Muscle layer of duodenum (tissue), 2 donors: Measurements from ENCODE around the gene CACTIN.

Experiments
- H3K27ac ChIP-seq: one replicate; pipeline ENCODE4 v1.7.0; 2013; ENCODE audit warnings: mild to moderate bottlenecking, low read length
- H3K27me3 ChIP-seq: one replicate; pipeline ENCODE4 v1.7.0; 2013; ENCODE audit warnings: low read depth, mild to moderate bottlenecking, control low read depth, low read length
- H3K36me3 ChIP-seq, 2 donors: one replicate each; pipeline ENCODE4 v1.7.0; 2013; ENCODE audit warnings: low read length in 2 of 2, control low read depth in 1 of 2, mild to moderate bottlenecking in 1 of 2; ENCODE audit not compliant: insufficient read depth in 2 of 2, control insufficient read depth in 1 of 2
- H3K4me1 ChIP-seq, 2 donors: one replicate each; pipeline ENCODE4 v1.7.0; 2013; ENCODE audit warnings: low read length in 2 of 2, mild to moderate bottlenecking in 2 of 2, control low read depth in 1 of 2, moderate library complexity in 1 of 2; ENCODE audit not compliant: insufficient read depth in 2 of 2, control insufficient read depth in 1 of 2
- H3K4me3 ChIP-seq, 2 donors: one replicate each; pipeline ENCODE4 v1.7.0; 2013; ENCODE audit warnings: low read length in 2 of 2, low read depth in 1 of 2, mild to moderate bottlenecking in 1 of 2
- H3K9me3 ChIP-seq, 2 donors: one replicate each; pipeline ENCODE4 v1.7.0; 2013; ENCODE audit warnings: low read length in 2 of 2, control low read depth in 1 of 2, mild to moderate bottlenecking in 1 of 2; ENCODE audit not compliant: control insufficient read depth in 1 of 2
- donor health status: healthy.

CACTIN gene

DNA sequence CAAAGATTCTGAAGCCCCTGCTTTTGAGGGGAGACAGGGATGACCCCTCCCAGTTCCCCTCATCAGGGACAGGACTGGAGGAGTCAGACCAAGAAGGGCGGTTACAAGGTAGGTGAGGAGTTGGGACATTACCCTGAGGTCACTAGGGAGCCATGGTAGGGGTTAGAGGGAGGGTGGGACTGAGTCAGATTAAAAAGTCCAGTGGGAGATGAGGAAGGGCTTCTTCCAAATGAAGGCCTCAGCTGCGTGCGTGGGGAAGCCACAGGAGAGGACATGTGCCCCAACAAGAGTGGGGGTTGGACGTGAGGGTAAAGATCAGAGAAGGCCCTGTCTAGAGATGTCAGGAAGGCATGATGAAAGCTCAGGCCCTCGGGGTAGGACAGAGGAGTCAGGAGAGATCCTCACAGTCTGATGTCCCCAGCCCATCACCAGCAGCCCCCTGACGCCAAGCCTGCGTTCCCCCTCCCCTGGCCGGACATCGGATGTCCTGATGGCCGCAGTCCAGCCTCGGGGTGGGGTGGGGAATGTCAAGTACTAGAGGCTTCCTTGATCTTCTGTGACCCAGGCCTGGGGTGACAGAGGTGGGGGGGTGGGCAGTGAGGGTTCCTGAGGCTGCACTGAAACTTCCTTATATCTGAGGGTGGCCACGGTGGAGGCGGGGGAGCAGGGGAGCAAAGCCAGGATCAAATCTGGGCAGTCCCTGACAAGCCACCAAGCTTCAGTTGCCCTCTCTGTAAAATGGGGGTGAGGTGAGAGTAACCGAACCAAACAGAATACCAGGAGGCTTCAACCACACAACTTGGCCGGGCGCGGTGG lies 62.7 kb downstream of the CACTIN start:
- Histone ChIP-seq H3K36me3 (no peaks in the 10 kb centered on the region), H3K4me1 (no peaks in the 10 kb centered on the region), H3K9me3 (no peaks in the 10 kb centered on the region), H3K27ac (no peak overlapping the region), H3K27me3 (no peaks in the 10 kb centered on the region), H3K4me3 (no peak overlapping the region)
